Fibroblast of skin of back (primary cell): ENCODE data around the gene OVCH2.
"Not testable (repeated sequence)": the region's sequence is repeated elsewhere in the genome, so short reads cannot be mapped to it uniquely, and the experiment has no call there.

ENCODE experiments used
- DNase-seq: peaks from one replicate; pipeline ENCODE4 v3.0.0-alpha.2; 2013

Gene OVCH2

DNA sequence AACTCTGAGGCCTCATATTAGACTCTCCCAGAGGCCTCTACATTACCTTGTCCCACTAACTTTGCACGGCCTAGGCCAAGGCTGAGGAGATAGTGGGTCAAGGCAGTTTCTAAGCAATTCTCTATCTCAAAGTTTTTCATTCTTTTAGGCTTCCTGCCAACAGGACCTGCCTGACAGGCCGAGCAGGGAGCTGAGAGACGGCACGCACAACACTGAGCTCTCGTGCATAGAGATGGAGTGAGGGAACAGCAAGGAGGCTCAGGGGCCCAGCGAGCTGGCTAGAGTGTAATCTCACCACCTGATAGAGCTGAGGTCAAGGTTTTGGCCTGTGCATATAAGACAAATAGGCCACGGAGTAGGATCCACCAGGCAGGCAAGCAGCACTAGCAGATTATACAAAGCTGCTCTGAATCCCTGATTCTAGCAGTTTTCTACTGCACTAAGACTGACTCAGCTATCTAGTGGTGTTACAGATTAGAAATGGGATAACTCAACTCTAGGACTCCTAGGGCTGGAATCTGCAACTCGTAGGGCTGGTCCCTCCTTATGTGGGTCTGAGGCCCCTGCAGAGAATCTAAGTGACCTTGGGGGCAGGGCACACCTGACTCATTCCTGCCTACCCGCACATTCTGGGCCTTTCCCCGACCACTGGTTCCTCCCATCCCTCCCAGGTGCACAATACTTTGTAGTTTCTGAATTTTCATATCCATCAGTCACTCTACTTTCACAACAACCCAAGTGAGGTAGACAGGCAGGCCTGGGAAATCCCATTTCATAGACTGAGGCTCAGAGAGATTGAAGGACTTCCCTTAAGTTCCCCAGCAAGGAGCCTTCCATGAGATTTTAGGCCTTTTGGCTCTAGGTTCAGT, 34.7 kb downstream of the OVCH2 start:
- DNase-seq, result no peak

DNA sequence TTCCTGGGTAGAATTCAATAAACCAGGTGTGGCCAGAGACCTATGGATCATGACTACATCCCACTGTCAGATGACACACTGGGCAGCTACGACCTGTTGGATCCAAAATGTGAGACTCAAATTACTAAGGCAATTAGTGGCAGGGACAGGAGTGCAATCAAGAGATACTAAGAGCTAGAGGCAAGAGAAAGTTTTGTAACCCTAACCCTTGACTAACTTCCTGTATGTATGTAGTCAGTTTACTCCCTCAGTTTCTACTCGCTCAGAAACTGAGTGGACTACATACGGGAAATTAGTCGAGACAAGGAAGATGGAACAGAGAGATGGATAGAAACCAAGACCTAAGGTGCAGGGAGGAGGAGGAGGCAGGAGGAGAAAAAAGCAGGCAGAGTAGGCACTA, 35.6 kb downstream of the OVCH2 start:
- no peak for DNase-seq

DNA sequence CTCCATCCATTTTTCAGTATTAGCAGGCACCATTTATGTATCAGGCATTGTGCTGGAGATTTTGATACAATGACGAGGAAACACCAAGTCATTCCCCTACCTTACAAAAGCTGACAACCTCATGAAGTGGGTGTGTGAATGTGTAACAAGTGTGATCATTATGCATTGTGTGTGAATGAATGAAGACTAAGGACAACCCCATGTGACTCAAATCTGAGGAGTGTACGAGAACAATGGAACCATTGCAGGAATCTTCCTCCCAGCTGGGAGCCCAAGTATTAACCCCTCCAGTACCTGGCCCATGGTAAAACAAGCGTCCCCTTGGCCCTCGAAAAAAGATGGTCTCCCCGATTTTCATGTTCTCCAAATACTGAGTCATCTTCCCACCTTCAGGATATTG, 37.4 kb downstream of the OVCH2 start:
- no peak for DNase-seq

DNA sequence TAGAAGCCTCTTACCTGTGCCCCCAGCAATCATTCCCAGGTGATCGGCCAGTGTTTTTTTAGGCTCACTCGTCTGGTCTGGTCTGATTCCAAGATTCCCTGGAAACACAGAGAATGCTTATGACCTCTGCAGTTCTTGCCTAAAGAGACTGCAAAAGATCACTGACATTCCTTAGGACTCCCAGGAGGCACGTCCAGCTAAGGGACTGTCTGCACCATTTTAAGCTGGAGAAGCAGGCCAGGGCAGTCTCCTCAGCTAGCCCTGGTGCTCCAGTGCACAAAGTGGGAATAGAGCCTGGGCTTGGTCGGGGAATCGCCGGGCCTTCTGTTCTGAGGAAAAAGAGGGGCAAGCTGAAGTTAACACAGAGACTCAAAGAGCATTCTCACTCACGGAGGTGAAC, 37.8 kb downstream of the OVCH2 start:
- DNase-seq, result no peak

DNA sequence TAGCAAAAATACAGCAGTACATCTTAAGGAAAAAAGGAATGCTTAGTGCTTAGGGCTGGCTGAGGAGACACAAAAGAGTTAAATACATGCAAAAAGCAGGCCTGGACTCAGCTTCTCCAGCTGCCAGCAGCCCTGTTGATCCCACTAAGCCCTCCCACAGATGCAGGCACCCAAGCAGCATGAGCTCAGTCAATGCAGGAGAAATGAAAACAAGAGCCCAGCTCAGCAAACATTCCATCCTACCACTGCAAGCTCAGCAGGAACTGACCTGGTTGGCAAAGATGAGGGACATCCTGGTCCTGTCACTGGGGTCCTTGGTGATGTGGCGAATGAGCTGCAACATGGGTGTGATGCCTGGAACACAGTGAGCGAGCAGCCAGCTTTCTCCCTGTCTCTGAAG, 38.8 kb downstream of the OVCH2 start:
- DNase-seq, result peak; percentile 57

DNA sequence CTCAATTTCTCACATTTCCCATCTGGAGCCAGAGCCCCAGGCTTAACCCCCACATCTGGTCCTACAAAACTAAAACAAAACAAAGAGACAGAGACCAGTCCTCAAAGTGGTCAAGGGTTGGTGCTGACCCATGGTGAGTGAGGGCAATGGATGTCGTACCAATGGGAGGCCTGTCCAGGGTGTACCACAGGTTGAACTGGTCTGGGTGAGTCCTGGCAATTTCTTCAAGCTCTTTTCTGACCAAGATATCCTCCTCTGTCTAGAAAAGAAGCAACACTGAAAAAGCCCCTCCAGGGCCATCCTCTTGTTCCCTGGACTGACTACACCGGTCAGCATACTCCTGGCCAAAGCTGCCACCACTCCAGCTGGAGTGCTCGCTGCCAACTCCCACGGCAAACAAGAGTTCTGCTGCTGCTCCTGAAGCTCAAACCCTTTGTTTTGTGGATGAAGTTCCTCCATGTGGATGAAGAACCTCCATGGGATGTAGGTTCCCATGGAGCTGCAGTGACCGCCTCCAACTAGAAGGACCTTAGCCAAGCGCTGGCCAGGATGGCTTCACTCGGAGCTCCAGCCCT, 39.9 kb downstream of the OVCH2 start:
- DNase-seq, result no peak

DNA sequence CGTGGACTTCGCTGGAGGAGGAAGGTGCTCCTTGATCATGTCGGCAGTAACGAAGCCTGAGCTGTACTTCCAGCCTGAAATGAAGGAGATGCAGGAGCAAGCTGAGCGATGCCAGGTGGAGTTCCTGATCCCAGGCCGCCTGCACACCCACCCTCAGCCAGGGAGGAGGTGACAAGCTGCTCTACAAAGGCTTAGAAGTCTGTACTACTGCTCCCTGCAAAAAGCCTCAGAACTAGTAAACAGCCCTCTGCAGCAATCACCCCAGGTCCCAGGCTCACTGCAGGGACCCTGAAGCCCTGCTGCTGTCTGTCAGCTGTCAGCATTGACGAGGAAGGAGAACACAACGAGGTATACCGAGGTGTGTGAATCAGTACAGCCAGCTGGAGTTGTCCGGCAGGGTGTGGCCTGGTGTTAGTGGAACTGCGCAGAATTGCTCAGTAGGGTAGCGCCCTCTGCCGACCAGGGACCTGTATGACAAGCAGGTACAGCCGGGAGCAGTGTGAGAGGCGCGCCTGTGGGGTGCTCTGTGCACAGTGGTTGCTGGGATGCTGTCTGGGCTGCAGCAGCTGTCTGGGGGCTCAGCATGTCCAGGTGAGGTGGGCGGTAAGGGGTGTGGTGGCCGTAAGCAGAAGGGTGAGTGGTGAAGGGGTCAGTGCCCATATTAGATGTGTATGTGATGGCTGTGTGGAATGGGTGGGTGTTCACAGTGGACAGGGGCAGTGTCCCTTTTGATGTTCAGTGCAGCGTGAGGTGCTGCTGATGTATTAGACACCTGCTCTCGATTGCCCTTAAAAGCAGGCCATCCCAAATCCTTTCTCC, 40.6 kb downstream of the OVCH2 start:
- peak; percentile 59 for DNase-seq

DNA sequence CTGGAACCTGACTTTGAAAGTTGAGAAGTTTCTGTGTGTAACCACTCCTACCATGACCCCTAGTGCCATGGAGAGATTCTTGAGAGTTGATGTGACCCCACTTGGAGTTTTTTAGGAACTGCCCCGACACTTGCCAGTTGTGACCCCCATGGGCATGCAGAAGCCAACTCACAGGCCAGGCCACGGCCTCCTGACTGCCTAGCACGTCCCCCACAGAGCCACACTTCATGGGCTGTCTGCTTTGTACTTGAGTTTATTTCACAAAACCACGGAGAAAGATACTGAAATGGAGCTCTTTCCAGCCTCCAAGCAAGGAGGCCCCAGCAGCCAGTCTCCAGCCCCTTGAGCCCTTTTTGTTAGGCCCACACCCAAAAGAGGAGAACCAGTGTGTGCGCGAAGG, 41.4 kb downstream of the OVCH2 start:
- no peak for DNase-seq

DNA sequence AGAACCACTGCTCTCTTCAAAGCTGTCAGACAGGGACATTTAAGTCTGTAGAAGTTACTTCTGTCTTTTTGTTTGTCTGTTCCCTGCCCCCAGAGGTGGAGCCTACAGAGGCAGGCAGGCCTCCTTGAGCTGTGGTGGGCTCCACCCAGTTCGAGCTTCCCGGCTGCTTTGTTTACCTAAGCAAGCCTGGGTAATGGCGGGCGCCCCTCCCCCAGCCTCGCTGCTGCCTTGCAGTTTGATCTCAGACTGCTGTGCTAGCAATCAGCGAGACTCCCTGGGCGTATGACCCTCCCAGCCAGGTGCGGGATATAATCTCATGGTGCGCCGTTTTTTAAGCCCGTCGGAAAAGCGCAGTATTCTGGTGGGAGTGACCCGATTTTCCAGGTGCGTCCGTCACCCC, 42.7 kb downstream of the OVCH2 start:
- DNase-seq, result not testable (repeated sequence)

DNA sequence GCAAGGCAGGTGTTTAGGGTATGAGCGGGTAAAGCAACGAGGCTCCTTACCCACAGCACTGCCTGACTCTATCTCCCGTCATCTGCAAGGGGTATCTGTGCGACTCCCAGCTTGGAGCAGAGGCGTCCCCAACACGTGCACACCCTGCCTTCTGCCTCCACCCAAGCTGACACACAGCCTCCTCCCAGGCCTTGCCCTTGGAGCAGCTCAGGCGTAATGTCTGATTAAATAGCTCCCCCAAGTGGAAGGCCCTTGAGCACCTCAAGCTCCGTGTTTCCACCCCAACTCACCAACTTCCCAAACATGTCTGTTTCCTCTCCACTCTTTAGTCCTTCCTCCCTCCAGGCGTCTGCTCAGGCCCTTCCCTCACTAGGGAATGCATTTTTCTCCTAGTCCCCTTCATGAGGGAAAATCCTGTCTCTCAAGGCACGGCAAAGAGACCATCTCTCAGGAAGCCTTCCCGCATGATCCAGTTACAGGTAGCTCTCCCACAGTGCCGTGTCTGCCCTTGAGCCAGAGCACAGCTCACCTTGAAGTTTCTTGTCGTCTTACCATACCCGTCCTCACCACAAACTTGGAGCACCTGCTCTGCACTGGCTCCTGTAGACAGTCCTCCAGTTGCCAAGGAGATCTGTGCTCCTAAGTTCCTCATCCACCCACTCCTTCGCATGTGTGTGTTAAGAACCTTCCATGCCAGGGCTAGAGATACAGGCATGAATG, 48.8 kb downstream of the OVCH2 start:
- peak; percentile 67 for DNase-seq

DNA sequence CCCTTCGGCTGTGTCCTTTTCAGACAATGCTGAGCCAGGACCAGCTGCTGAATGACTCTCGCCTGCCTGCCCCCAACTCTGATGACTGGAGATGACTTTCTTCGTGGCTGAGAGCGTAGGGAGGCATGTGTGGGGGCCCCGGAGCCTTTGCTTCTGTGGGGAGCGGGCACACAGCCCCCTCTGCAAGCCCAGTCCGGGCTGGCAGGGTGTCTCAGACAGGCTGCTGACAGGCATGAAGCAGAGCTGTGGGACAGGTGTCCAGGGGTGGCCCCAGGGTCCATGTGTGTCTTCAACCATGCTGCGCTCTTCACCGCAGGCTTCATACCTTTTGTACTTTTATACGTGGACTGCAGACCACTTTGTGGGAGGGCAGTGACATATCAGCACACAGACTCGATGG, 49.6 kb downstream of the OVCH2 start:
- DNase-seq, result no peak

DNA sequence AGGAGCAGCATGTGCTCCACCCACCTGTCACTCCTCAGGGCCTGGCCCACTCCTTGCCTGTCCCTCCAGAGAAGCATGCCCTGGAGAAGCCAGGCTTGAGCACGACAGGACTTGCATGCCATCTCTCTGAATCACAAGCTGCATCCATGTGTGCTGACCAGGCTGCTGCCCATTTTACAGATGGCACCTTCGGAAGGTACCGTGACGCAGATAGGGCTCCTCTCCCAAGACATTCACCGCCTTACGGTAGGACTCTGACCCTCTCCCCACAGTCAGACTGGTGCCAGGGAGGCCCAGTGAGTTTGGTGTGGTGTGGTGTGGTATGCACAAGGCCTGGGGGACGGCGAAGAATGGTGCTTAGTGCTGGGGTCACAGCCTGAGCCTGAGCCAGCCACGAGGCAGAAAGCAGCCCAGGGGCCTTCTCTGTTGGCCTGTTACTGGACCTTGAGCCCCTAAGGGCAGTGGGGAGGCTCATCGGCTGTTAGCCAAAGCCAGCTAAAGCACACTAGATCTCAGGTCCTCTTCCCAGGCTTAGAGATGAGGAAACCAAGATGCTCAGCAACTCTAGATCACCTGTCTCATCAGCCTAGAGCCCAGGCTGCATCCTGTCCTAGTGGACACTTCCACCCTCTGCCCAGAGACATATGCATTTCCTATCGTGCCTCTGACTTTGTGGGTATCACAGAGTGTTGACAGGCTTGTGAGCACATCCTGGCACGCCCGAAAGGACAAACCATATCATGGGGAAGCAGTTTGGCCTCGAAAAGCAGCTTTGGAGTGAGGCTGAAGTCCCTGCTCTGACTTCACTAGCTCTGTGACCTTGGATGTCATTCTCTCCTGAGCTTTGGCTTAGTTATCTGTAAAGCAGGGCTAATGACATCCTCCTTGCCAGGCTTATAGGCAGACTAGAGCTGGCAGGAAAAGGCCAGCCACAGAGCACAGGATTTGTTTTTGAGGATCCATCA, 50.7 kb downstream of the OVCH2 start:
- DNase-seq, result no peak

DNA sequence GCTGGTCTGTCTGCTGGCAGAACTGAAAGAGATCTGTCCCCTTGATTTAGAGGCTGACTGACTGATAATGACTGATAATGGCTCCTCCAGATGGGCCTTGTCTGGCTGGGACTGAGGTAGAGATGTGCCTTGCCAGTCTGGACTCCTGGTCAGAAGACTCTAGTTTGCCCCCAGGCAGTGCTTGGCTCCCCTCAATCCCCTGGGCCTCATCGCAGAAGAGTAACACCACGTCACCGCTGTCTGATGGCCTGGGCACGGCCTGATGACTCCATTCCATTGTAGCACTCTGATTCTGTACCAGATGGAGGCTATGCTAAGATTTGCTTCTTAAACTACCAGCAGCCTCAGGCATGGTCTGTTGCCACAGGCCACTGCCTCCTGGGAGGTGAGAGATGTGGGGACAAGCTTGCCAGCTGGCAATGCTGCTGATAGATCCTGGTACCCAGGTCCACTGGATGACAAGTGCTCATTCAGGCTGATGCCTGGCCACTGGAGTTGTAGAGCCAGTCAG, 52.0 kb downstream of the OVCH2 start:
- DNase-seq, result no peak

DNA sequence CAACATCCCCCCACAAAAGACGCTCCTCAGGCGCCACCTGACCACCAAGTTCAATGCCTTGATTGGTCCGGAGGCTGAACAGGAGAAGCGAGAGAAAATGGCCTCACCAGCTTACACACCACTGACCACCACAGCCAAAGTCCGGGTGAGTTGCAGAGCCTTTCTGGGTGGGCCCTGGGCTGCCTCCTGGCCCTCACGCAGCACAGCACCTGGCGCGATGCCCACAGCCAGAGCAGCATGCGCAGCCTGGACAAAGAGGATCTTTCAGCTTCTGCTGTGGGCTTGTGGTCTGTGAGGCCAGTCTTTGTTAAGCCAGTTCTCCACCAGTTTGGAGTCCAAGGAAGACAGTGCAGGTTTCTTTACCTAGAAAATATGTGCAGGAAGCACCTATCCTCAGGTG, 54.6 kb downstream of the OVCH2 start:
- no peak for DNase-seq

DNA sequence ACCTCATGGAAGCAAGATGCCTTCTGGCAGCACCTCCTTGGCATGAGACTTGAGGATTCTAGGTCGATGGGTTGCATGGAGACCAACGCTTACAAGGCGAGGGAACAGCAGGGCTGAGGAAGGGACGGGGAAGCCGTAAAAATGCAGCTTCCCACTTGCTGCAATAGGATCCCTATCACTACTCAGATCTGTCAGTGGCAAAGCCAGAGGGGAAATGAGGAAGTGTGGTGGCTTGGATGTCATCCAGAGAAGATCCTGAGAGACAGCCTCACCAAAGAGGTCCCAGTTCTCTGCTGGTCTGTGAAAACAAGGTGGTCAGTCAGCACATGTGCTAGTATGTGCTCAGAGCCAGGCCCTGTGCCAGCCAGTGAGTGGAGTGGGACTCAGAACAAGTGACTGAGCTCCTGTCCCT, 55.1 kb downstream of the OVCH2 start:
- DNase-seq, result peak; percentile 12

DNA sequence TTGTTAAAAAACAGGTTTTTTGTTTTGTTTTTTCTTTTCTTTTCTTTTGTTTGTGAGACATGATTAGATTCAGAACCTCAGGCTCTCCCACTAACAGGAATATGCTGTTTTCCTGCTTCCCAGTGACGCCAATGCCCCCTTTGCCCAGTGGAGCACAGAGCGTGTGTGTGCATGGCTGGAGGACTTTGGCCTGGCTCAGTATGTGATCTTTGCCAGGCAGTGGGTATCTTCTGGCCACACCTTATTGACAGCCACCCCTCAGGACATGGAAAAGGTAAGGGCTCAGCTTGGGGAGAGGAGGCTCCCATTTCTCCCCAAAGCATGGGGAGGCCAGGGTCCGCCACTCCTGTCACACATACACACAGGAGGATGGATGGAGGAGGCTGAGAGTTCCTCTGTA, 58.0 kb downstream of the OVCH2 start:
- no peak for DNase-seq

DNA sequence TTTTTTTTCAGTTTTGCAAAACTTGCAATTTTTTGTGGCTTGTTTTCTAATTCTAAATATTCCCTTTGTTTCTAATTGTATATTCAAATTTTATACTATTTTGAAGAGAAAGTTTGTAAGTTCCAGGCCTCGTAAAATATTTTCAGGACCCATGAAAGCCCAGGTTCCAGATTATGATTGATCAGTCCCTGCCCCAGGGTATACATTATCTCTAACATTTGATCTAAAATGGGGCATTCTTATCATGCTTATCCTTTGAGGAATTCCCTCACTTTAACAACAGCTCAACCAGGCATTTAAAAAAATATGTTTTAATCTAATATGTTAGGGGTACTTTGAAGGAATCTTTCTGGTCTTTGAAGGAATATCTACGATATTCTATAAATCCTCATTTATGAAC, 59.4 kb downstream of the OVCH2 start:
- DNase-seq, result no peak

DNA sequence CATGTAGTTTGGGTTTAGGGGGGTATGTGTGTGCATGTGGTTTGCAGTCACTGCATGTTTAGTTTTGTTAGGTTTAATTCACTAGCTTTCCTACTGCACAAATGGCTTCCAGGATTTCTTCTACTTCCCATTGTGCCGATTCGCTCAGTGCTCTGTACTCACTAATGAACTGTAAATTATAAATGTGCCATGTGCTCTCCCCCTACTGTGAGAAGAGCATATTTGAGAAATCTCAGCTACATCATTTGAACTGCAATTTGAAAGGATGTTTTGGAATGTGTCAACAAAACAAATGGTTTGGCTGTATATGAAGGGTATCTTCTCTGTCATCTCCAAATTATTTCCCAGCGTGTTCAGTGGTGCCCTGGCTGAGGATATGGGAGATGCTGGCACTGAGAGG, 61.1 kb downstream of the OVCH2 start:
- no peak for DNase-seq

DNA sequence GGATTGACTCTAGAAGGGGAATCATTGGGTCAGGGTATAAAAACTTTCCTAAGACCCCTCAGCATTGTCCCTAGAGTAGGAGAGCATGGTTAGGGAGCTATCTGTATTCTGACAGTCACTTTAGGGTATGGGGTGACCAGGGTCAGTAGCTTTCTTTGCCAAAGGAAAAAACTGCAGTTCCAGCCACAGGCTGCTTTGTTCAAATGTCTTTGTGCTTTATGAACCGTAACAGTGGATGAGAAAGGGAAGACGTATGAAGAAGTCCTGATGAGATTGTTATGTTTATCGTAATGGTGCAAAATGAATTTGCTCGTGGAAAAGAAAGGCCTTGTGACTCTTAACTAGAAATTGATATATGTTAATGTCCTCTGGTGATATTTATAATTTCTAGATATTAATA, 63.0 kb downstream of the OVCH2 start:
- no peak for DNase-seq

DNA sequence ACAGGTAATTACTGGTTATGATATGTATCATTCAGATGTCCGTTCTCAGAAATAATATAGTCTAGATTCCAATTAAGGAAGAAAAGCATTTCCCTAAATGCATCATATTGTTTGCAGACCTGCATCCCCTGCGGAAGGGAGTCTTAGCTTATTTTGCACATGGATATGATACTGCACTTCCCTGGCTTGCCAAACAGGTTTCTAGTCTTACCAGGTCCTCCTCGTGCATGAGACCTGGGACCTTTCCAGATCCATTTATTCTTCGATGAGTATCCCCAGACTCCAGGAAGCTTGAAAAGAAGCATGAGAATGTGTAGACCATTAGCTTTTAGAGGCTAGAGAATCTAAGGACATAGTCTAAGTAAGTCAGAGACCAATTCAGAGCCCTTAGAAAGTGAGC, 63.5 kb downstream of the OVCH2 start:
- DNase-seq, result no peak

DNA sequence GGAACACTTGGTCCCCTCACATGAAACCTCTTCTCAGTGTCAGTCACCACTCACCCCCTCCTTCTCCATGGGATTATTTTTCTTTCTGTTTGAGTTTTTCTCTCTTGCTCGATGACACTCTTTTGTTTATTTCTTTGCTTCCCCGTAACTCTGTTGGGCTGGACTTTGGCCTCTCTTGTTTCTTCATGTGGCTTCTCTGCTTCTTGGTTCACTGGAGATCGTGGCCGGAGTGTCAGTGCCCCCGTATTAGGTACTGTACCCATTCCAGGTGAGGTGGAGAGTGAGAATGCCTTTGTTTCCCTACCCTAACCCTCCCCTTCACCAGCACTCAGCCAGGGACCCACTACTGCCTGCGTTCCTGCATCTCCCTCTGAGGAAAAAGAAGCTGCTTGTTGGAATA, 65.5 kb downstream of the OVCH2 start:
- no peak for DNase-seq

DNA sequence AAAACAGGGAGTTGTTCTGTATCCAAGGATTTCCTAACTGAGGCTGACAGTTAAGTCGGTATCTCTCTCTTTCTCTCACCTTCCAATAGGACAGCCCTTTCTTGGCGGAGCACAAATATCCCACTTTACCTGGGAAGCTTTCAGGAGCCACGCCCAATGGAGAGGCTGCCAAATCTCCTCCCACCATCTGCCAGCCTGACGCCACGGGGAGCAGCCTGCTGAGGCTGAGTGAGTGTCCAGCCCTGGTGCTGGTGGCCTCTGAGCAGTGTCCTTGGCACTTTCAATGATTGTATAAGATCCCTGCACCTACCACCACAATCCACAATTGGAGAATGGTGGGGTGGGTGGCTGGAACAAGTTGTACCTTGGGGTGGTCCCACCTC, 66.6 kb downstream of the OVCH2 start:
- DNase-seq, result no peak
